ENCODE data around the gene NLK.

GRCh38 chr17:28056276-28056620, 13.8 kb downstream of the NLK start:
- TF ChIP-seq CTCF (conservative IDR thresholded peaks at IDR 0.05; ENCODE audit: low read length) (no peak), EZH2phosphoT487 (IDR thresholded peaks at IDR 0.05; ENCODE audit: borderline replicate concordance, low read depth, low read length) (no peak)

Measured in OCI-LY7 (cell line).